ENCODE measurements around the gene THSD4. TPM values are rescaled to one million over a fixed set of nuclear protein-coding genes. Genes with fewer than 3 reads are reported as not detected.

THSD4 gene
- total RNA-seq, 3 donors from 2014 or later: 18.3 to 46.2 (median 27.1) TPM

DNA sequence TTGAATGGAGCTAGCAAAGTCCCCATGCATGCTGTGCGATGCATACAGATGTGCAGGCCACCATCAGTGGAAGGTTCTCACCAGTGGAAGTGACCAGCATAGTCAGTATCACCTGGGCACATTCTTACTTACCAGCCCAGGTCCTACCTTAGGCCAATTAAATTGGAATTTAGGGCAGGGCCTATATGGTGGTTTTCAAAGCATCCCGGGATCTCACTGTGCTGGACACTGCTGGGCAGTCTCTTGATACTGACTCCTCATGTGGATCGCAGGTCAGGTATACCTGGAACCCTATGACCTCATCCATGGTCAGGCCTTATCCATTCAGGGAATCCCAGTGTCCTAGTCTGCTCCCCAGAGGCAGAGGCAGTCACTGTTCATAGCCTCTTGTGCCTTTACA lies 358.5 kb downstream of the THSD4 start:
- no peak for TF ChIP-seq CTCF (IDR thresholded peaks at IDR 0.05)
- Histone ChIP-seq H3K36me3 (ENCODE audit: low read depth) (no peaks in the 10 kb centered on the region), H3K9me3 (no peaks in the 10 kb centered on the region), H3K4me1 (ENCODE audit: low read depth) (no peaks in the 10 kb centered on the region), H3K4me3 (no peak overlapping the region)
- no peak for ATAC-seq
- intact Hi-C loops (cut with DNase I, micrococcal nuclease): no loop called here
- no peak for DNase-seq

GRCh38 chr15:71476823-71477222 lies 361.6 kb downstream of the THSD4 start:
- Histone ChIP-seq H3K4me1 (ENCODE audit: low read depth) (no peaks in the 10 kb centered on the region), H3K9me3 (no peaks in the 10 kb centered on the region), H3K4me3 (no peak overlapping the region), H3K36me3 (ENCODE audit: low read depth) (no peaks in the 10 kb centered on the region)
- intact Hi-C loops (cut with DNase I, micrococcal nuclease): no loop called here
- no peak for DNase-seq
- ATAC-seq: no peak
- TF ChIP-seq CTCF (IDR thresholded peaks at IDR 0.05): no peak

GRCh38 chr15:71480556-71480955 lies 365.3 kb downstream of the THSD4 start:
- Histone ChIP-seq H3K4me1 (ENCODE audit: low read depth) (no peaks in the 10 kb centered on the region), H3K36me3 (ENCODE audit: low read depth) (no peaks in the 10 kb centered on the region), H3K4me3 (no peak overlapping the region), H3K9me3 (no peaks in the 10 kb centered on the region)
- TF ChIP-seq CTCF (IDR thresholded peaks at IDR 0.05): no peak
- DNase-seq (no peak), ATAC-seq (no peak)
- intact Hi-C loops (cut with DNase I, micrococcal nuclease): no loop called here

DNA sequence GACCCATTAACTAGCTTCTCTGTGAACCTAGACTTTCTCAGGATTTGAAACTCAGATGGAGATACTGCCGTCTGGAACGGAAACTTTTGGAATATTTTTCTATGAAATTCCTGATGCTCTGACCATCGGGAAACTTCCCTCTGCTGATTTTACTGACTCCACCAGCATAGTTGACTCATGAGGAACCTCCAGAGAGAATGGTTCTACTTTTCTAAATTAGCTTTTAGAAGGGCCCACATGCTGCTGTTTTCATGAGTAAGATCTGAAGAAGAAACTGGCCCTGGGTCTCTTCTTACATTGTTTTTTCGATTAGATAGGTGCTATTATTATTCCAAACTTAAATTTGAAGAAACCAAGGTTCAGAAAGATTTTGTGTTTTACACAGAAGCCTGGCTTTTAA lies 368.8 kb downstream of the THSD4 start:
- no peaks in the 10 kb centered on the region for H3K4me1 ChIP-seq (ENCODE audit: low read depth)
- no peaks in the 10 kb centered on the region for H3K36me3 ChIP-seq (ENCODE audit: low read depth)
- H3K9me3 ChIP-seq: no peaks in the 10 kb centered on the region
- H3K4me3 ChIP-seq: no peak overlapping the region
- intact Hi-C loops (cut with DNase I, micrococcal nuclease): no loop called here
- TF ChIP-seq CTCF (IDR thresholded peaks at IDR 0.05): no peak
- DNase-seq: no peak
- no peak for ATAC-seq

DNA sequence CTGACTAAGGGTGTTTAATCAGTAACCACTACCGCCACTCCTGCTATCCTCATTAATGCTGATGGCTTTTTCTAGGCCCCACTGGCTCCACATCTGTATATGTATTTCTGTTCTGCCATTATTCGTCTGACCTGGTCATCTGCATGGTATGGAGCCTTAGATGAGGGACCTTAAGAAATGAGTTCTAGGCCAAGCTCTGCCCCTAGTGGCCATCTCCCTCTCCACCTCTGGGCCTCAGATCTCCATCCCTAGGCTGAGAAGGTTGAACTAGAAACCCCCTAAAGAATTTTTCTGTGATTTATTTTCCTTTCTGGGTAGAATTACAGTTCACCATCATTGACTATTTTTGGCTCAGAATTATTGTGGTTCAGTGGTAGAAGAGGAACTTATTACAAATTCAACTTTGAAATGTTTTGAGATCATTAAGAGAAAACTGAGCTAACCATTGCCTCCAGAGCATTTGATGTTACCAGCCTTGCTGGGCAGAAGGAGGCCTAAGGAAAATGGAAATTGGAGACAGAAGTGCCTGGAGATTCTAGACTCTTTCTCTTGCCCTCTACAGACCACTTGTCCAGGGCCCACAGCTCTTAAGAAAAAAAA lies 369.9 kb downstream of the THSD4 start:
- Histone ChIP-seq H3K4me1 (ENCODE audit: low read depth) (no peaks in the 10 kb centered on the region), H3K9me3 (no peaks in the 10 kb centered on the region), H3K4me3 (no peak overlapping the region), H3K36me3 (ENCODE audit: low read depth) (no peaks in the 10 kb centered on the region)
- no peak for TF ChIP-seq CTCF (IDR thresholded peaks at IDR 0.05)
- peak; percentile 38 for ATAC-seq
- peak in 1 of 3 donors; percentile 8 for DNase-seq
- intact Hi-C loops (cut with DNase I, micrococcal nuclease): no loop called here

DNA sequence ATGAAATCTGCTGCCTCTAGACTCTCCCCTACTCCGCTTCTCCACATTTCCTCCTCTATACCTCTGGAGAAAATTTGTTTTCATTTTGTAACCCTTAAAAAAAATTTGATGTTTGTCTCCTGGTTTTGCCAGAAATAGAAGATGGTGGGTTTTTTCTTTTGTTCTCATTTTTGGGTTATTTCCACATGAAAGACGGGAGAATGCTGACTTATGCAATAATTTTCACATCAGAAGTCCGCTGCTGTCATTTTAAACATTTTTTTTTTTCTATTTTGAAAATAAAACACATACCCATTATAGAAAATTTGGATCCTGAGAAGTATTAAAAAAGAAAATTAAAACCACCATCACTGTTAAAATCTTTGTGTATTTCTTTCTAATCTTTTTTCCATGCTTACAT lies 374.3 kb downstream of the THSD4 start:
- Histone ChIP-seq H3K4me3 (no peak overlapping the region), H3K4me1 (ENCODE audit: low read depth) (no peaks in the 10 kb centered on the region), H3K36me3 (ENCODE audit: low read depth) (no peaks in the 10 kb centered on the region), H3K9me3 (no peaks in the 10 kb centered on the region)
- intact Hi-C loops (cut with DNase I, micrococcal nuclease): no loop called here
- ATAC-seq (no peak), DNase-seq (no peak)
- TF ChIP-seq CTCF (IDR thresholded peaks at IDR 0.05): no peak

Measured in mucosa of descending colon (tissue), 3 donors.